K562 (cell line): ENCODE results near the gene MS4A6E. TPM values are rescaled to one million over a fixed set of nuclear protein-coding genes. Genes with fewer than 3 reads are reported as not detected.

Source experiments
- ATAC-seq: fragments of 200-7000 bp; cut with Tn5 transposase; 3 replicates; pipeline ENCODE4 v1.9.1; 2020; ENCODE audit warnings: moderate library complexity
- BruUV-seq: library from RNA; stranded (reverse); fragments of 400-500 nt; replicated peaks from 2 replicates; lab custom pipeline; 2021; lab: Mats Ljungman, UMichigan
- CTCF ChIA-PET: fragments of 300-600 bp; formaldehyde crosslinking; extraction: SDS; loops from one replicate; lab custom pipeline; 2021; ENCODE audit warnings: low intra/inter-chr PET ratio; lab: Yijun Ruan, JAX
- POLR2A ChIA-PET: fragments of 300-600, 350-650 bp; sonication (Branson Sonifier 250); formaldehyde crosslinking; extraction: SDS; loops from one replicate; lab custom pipeline; 2021; ENCODE audit warnings: antibody characterized with exemption, inconsistent platforms; lab: Yijun Ruan, JAX
- DNase-seq, 4 experiments: peaks; one replicate each; pipeline versions ENCODE4 v3.0.0 to v3.0.0-alpha.2; 2011 to 2018; ENCODE audit warnings: low spot score in 3 of 4, mixed read lengths in 3 of 4; ENCODE audit errors: extremely low read depth in 1 of 4
- FAIRE-seq: peaks from 2 replicates; lab custom pipeline; 2011; peaks lifted over from hg19 to GRCh38; lab: Jason Lieb, UNC
- H2AFZ ChIP-seq: 2 replicates; pipeline ENCODE4 v1.6.0; 2011; ENCODE audit warnings: low read depth, low read length, control low read depth, inconsistent platforms
- H3K27ac ChIP-seq: fragments of 200-600 bp; 3 replicates; pipeline ENCODE4 v1.8.0; 2011; ENCODE audit warnings: low read depth, mild to moderate bottlenecking, control low read depth, inconsistent platforms, low read length, moderate library complexity, mixed read lengths; ENCODE audit errors: extremely low read depth
- H3K27me3 ChIP-seq, 2 experiments: fragments of 300-600 bp in 1 of 2; 2 replicates in 1 of 2; 3 replicates in 1 of 2; pipeline versions ENCODE4 v1.6.0 to v1.8.0; 2011; ENCODE audit warnings: inconsistent platforms in 2 of 2, low read length in 2 of 2, mild to moderate bottlenecking in 1 of 2, mixed read lengths in 1 of 2, moderate library complexity in 1 of 2; ENCODE audit not compliant: control insufficient read depth in 2 of 2, insufficient read depth in 2 of 2
- H3K36me3 ChIP-seq: fragments of 300-600 bp; 3 replicates; pipeline ENCODE4 v1.8.0; 2011; ENCODE audit warnings: mild to moderate bottlenecking, low read length, inconsistent platforms; ENCODE audit not compliant: control insufficient read depth, insufficient read depth
- H3K4me1 ChIP-seq, 2 experiments: fragments of 200-600 bp in 1 of 2; replicated peaks in 1 of 2; 2 replicates in 1 of 2; 3 replicates in 1 of 2; pipeline versions ENCODE4 v1.5.1 to v1.8.0; 2011; ENCODE audit warnings: inconsistent platforms in 2 of 2, low read length in 2 of 2, mild to moderate bottlenecking in 1 of 2, mixed read lengths in 1 of 2, moderate library complexity in 1 of 2; ENCODE audit not compliant: control insufficient read depth in 2 of 2, insufficient read depth in 2 of 2
- H3K4me2 ChIP-seq: 2 replicates; pipeline ENCODE4 v1.6.1; 2011; ENCODE audit warnings: low read length, control low read depth, inconsistent platforms, mixed read lengths; ENCODE audit not compliant: insufficient read depth
- H3K4me3 ChIP-seq: fragments of 200-600 bp; sonication (generic), shearing (Covaris generic); 2 replicates; pipeline ENCODE4 v1.5.1; 2016; ENCODE audit warnings: control low read depth, inconsistent platforms
- H3K79me2 ChIP-seq: fragments of 200-600 bp; 3 replicates; pipeline ENCODE4 v1.8.0; 2011; ENCODE audit warnings: low read length, inconsistent platforms; ENCODE audit not compliant: control insufficient read depth, insufficient read depth
- H3K9ac ChIP-seq, 2 experiments: 2 replicates each; pipeline versions ENCODE4 v1.6.0 to v1.6.1; 2011; ENCODE audit warnings: low read depth in 2 of 2, low read length in 2 of 2, control low read depth in 1 of 2, inconsistent platforms in 1 of 2, mild to moderate bottlenecking in 1 of 2, mixed read lengths in 1 of 2; ENCODE audit not compliant: insufficient read depth in 1 of 2
- H3K9me1 ChIP-seq: one replicate; pipeline ENCODE4 v1.6.0; 2011; ENCODE audit warnings: inconsistent platforms, mild to moderate bottlenecking, low read length, moderate library complexity; ENCODE audit not compliant: control insufficient read depth, insufficient read depth
- H3K9me3 ChIP-seq: replicated peaks from 2 replicates; pipeline ENCODE4 v1.5.1; 2011; ENCODE audit warnings: low read depth, low read length, inconsistent platforms; ENCODE audit not compliant: control insufficient read depth, insufficient read depth
- H4K20me1 ChIP-seq: replicated peaks from 2 replicates; pipeline ENCODE4 v1.6.1; 2011; ENCODE audit warnings: low read length, inconsistent platforms, mixed read lengths; ENCODE audit not compliant: control insufficient read depth, insufficient read depth
- ARID1B ChIP-seq: fragments of 450-650 bp; IDR thresholded peaks from 2 replicates; pipeline ENCODE4 v1.6.1; 2016; ENCODE audit warnings: antibody characterized with exemption, mild to moderate bottlenecking, inconsistent platforms
- CBX5 ChIP-seq: IDR thresholded peaks from 2 replicates; pipeline ENCODE4 v1.6.1; 2014; ENCODE audit warnings: low read depth, borderline replicate concordance
- DDX20 ChIP-seq: fragments of 450-650 bp; IDR thresholded peaks from 2 replicates; pipeline ENCODE4 v1.6.1; 2016; ENCODE audit warnings: missing genetic modification characterization, low read depth, mild to moderate bottlenecking, missing compliant biosample characterization, moderate library complexity
- DEAF1 ChIP-seq: fragments of 450-650 bp; formaldehyde crosslinking; IDR thresholded peaks from 2 replicates; pipeline ENCODE4 v1.4.0; 2020; ENCODE audit warnings: mild to moderate bottlenecking, moderate library complexity
- ERF ChIP-seq: fragments of 450-650 bp; formaldehyde crosslinking; IDR thresholded peaks from 2 replicates; pipeline ENCODE4 v1.4.0; 2020; ENCODE audit warnings: mild to moderate bottlenecking, mixed read lengths
- PRPF4 ChIP-seq: fragments of 200-400 bp; formaldehyde crosslinking; IDR thresholded peaks from one replicate; pipeline ENCODE4 v1.6.1; 2017; ENCODE audit warnings: low read length, low read depth, mild to moderate bottlenecking; ENCODE audit not compliant: insufficient read depth, poor library complexity, severe bottlenecking
- RNF219 ChIP-seq: fragments of 250-450 bp; sonication (Bioruptor Pico); IDR thresholded peaks from 2 replicates; pipeline ENCODE4 v1.5.0; 2022; ENCODE audit warnings: mild to moderate bottlenecking
- TRIM24 ChIP-seq, 2 experiments: fragments of 450-650 bp; IDR thresholded peaks; 2 replicates each; pipeline ENCODE4 v1.6.1; 2016
- ZEB2 ChIP-seq: fragments of 450-650 bp; IDR thresholded peaks from 2 replicates; pipeline ENCODE4 v1.6.1; 2016
- ZFPM2 ChIP-seq: fragments of 250-450 bp; sonication (Bioruptor Pico); IDR thresholded peaks from 2 replicates; pipeline ENCODE4 v1.5.1; 2022; ENCODE audit warnings: mild to moderate bottlenecking
- ZNF12 ChIP-seq: sonication (generic); formaldehyde crosslinking; IDR thresholded peaks from 2 replicates; pipeline ENCODE4 v1.4.0; 2020; ENCODE audit warnings: mild to moderate bottlenecking, missing genetic modification reagents
- ZNF133 ChIP-seq: fragments of 250-450 bp; sonication (Bioruptor Pico); IDR thresholded peaks from 2 replicates; pipeline ENCODE4 v1.4.0; 2020; ENCODE audit warnings: mild to moderate bottlenecking
- ZNF146 ChIP-seq: IDR thresholded peaks from one replicate; pipeline ENCODE4 v1.6.1; 2018; ENCODE audit warnings: missing compliant biosample characterization; ENCODE audit not compliant: unreplicated experiment
- ZNF184 ChIP-seq: sonication (generic); formaldehyde crosslinking; IDR thresholded peaks from 2 replicates; pipeline ENCODE4 v1.5.0; 2020; ENCODE audit warnings: missing genetic modification reagents
- ZNF644 ChIP-seq: fragments of 200-800 bp; sonication (Bioruptor generic); IDR thresholded peaks from 2 replicates; pipeline ENCODE4 v1.6.1; 2016; ENCODE audit warnings: low read depth, missing genetic modification characterization, missing compliant biosample characterization
- ZNF740 ChIP-seq, 3 experiments: fragments of 200-800 bp in 1 of 3; sonication (Bioruptor generic) in 1 of 3; sonication (generic) in 1 of 3; formaldehyde crosslinking in 1 of 3; IDR thresholded peaks; 2 replicates each; pipeline versions ENCODE4 v1.6.1 to v1.8.0; 2016 to 2022; ENCODE audit warnings: mild to moderate bottlenecking in 2 of 3, missing compliant biosample characterization in 2 of 3, missing genetic modification characterization in 2 of 3, missing genetic modification reagents in 1 of 3
- WGBS: fragments of 100-300 bp; shearing (Covaris generic); methylation state at CpG from one replicate; pipeline ENCODE4 v1.1.6; 2016; ENCODE audit warnings: low coverage, mixed read lengths; ENCODE audit not compliant: insufficient coverage; ENCODE audit errors: missing lambda C conversion rate; 5-methylcytosine and 5-hydroxymethylcytosine counted together
- in situ Hi-C: fragments of 300-500 bp; cut with MboI; formaldehyde crosslinking; loops from 4 replicates; pipeline ENCODE4 v1.15.0; 2018; ENCODE audit warnings: inconsistent platforms, mixed read lengths
- intact Hi-C: fragments of 100-400 bp; cut with micrococcal nuclease; formaldehyde crosslinking; loops from 2 replicates; pipeline ENCODE4 v1.14.2; 2022
- polyA plus RNA-seq, 8 experiments: library from polyadenylated mRNA; depleted of rRNA in 4 of 8; stranded (reverse) in 5 of 8; unstranded in 3 of 8; fragments of >200 nt; fragmentation: Nextera tagmentation in 2 of 8; fragmentation: Illumina TruSeq in 1 of 8; extraction: Ambion mirVana in 2 of 8; extraction: Trizol in 1 of 8; gene quantifications; 2 replicates each; pipeline versions ENCODE4 v1.2.1 to v1.2.3, GENCODE V29; 2011 to 2014; ENCODE audit warnings: inconsistent platforms in 1 of 8, missing spikeins in 1 of 8
- total RNA-seq, 7 experiments: library from RNA; depleted of rRNA in 6 of 7; stranded (reverse); fragments of >200 nt in 6 of 7; fragmentation: Illumina TruSeq in 2 of 7; extraction: Trizol in 2 of 7; gene quantifications; 2 replicates each; pipeline versions ENCODE4 v1.2.1 to v1.2.3, GENCODE V29; 2011 to 2021; ENCODE audit warnings: low replicate concordance in 1 of 7

MS4A6E gene
- total and polyA plus RNA-seq, 9 of the 15 experiments (the other 6 are each of a cell fraction or from before 2014, with no cell fraction given) = 0.13 to 0.15 TPM; not detected in 7

- TF ChIP-seq RNF219 (no peak), CBX5 (no peak), ZNF133 (CRISPR knock-in tag) (no peak)
Observed at GRCh38 chr11:60376601-60377000, 49.5 kb downstream of the MS4A6E start (continued).

DNA sequence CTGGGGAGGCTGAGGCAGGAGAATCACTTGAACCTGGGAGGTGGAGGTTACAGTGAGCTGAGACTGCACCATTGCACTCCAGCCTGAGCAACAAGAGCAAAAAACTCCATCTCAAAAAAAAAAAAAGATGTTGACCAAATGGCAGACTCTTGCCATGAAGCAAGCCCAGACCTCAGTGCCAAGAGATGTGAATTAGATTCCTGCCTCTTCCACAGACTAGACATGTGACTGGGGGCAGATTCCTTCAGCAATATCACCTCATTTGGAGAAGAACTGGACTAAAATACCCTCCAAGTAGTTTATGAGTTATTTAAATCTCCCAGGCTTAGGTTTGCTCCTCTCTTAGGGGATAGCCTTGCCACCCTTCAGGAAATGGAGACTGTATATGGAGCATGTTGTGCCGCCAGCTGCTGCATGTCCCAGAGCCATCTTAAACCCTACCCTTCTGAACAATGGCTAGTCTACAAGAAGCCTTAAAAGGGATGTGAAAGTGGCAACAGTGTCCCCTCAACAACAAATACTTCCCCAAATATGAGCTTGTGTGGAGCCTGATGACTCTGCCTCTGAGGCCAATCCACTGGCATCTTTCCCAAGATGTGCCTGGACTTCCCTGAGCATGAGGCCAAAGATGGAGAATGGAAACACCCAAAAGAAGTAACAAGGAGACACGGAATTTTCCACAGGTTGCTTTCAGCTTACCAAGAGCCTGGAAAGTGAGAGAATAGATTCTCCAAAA is 50.5 kb downstream of the MS4A6E start:
- H3K36me3 ChIP-seq = no peaks in the 10 kb centered on the region
- no peak overlapping the region for H3K9ac ChIP-seq
- no TSS peak for BruUV-seq
- H3K27me3 ChIP-seq = peaks cover 0 to 5% of the 10 kb centered on the region in 2 experiments; a peak in 4 of 5 replicates
- no peaks in the 10 kb centered on the region for H3K9me1 ChIP-seq
- ChIA-PET POLR2A (no interaction called here), CTCF (no interaction called here)
- no peak overlapping the region for H3K4me3 ChIP-seq
- no peak for DNase-seq
- no peak overlapping the region for H3K4me2 ChIP-seq
- WGBS = 6% methylated on average over 2 of the region's 2 CpGs
- H4K20me1 ChIP-seq = no peaks in the 10 kb centered on the region
- no peak overlapping the region for H2AFZ ChIP-seq
- H3K4me1 ChIP-seq = no peaks in the 10 kb centered on the region
- no peak for FAIRE-seq
- in situ Hi-C loops (no loop called here), intact Hi-C loops (no loop called here)
- ATAC-seq = no peak
- no peaks in the 10 kb centered on the region for H3K9me3 ChIP-seq
- H3K79me2 ChIP-seq = no peaks in the 10 kb centered on the region
- H3K27ac ChIP-seq = no peak overlapping the region
- TF ChIP-seq ZNF644 (tag) (no peak), ARID1B (no peak), PRPF4 (no peak), ERF (no peak), ZNF184 (CRISPR knock-in tag) (no peak), DEAF1 (CRISPR knock-in tag) (no peak), ZNF740 (CRISPR knock-in tag; IDR thresholded peaks at IDR 0.05) (no peak), ZNF740 (tag; IDR thresholded peaks at IDR 0.05) (no peak), ZEB2 (no peak), DDX20 (tag) (no peak), TRIM24 (IDR thresholded peaks at IDR 0.05) (no peak), ZNF12 (CRISPR knock-in tag) (no peak), ZFPM2 (no peak), ZNF146 (no peak)
